Caco-2 (cell line): Measurements from ENCODE around the gene SELPLG. TPM values are rescaled to one million over a fixed set of nuclear protein-coding genes. Genes with fewer than 3 reads are reported as not detected.

ENCODE experiments used
- BruUV-seq: library from RNA; stranded (reverse); fragments of 400-500 nt; replicated peaks from 2 replicates; lab custom pipeline; 2021; lab: Mats Ljungman, UMichigan
- CTCF ChIA-PET: fragments of 300-600 bp; sonication (Branson Sonifier 250); formaldehyde crosslinking; loops from one replicate; lab custom pipeline; 2022; ENCODE audit warnings: antibody characterized with exemption; lab: Charles Lee
- POLR2A ChIA-PET: fragments of 300-600 bp; sonication (Branson Sonifier 250); formaldehyde crosslinking; loops from one replicate; lab custom pipeline; 2022; ENCODE audit warnings: antibody characterized with exemption; lab: Charles Lee
- DNase-seq, 2 experiments: peaks; one replicate each; pipeline versions ENCODE4 v3.0.0 to v3.0.0-alpha.2; 2020 to 2022
- H3K27me3 ChIP-seq: replicated peaks from 2 replicates; pipeline ENCODE4 v1.6.0; 2011; ENCODE audit warnings: low read length; ENCODE audit not compliant: control insufficient read depth, insufficient read depth
- H3K36me3 ChIP-seq: 2 replicates; pipeline ENCODE4 v1.5.1; 2011; ENCODE audit warnings: low read length; ENCODE audit not compliant: control insufficient read depth, insufficient read depth
- H3K4me1 ChIP-seq: fragments of 250-450 bp; sonication (Bioruptor Pico); 2 replicates; pipeline ENCODE4 v1.5.1; 2020; ENCODE audit warnings: mild to moderate bottlenecking
- H3K4me3 ChIP-seq: 2 replicates; pipeline ENCODE4 v1.5.1; 2011; ENCODE audit warnings: low read depth, mild to moderate bottlenecking, control low read depth, low read length
- H3K9me3 ChIP-seq: fragments of 250-450 bp; sonication (Bioruptor Pico); 2 replicates; pipeline ENCODE4 v1.5.1; 2020; ENCODE audit warnings: mild to moderate bottlenecking, moderate library complexity
- H3K27ac Mint-ChIP-seq: one replicate; pipeline ENCODE4 v1.8.0; 2022; ENCODE audit warnings: mixed read lengths; ENCODE audit not compliant: unreplicated experiment
- H3K27me3 Mint-ChIP-seq: one replicate; pipeline ENCODE4 v1.8.0; 2022; ENCODE audit warnings: mixed read lengths; ENCODE audit not compliant: insufficient read depth, unreplicated experiment
- H3K36me3 Mint-ChIP-seq: one replicate; pipeline ENCODE4 v1.8.0; 2022; ENCODE audit warnings: mild to moderate bottlenecking, mixed read lengths; ENCODE audit not compliant: insufficient read depth, unreplicated experiment
- H3K4me1 Mint-ChIP-seq: one replicate; pipeline ENCODE4 v1.8.0; 2022; ENCODE audit warnings: low read depth, mixed read lengths; ENCODE audit not compliant: unreplicated experiment
- H3K4me3 Mint-ChIP-seq: one replicate; pipeline ENCODE4 v1.8.0; 2022; ENCODE audit warnings: mild to moderate bottlenecking, moderate library complexity, mixed read lengths; ENCODE audit not compliant: unreplicated experiment
- H3K9me3 Mint-ChIP-seq: one replicate; pipeline ENCODE4 v1.8.0; 2022; ENCODE audit warnings: mixed read lengths; ENCODE audit not compliant: unreplicated experiment
- intact Hi-C: fragments of 100-400 bp; cut with micrococcal nuclease; formaldehyde crosslinking; loops from one replicate; pipeline ENCODE4 v1.10.0; 2022; ENCODE audit not compliant: unreplicated experiment
- total RNA-seq: library from RNA; stranded (reverse); gene quantifications from 2 replicates; pipeline ENCODE4 v1.2.3, GENCODE V29; 2022
- TF ChIP-seq, protein P1 (sequence below), 2 experiments: fragments of 200-600 bp in 1 of 2; IDR thresholded peaks; 1 replicate in 1 of 2; 2 replicates in 1 of 2; pipeline versions ENCODE4 v1.5.1 to v1.8.0; 2011 to 2022; ENCODE audit warnings: antibody characterized with exemption in 1 of 2, control low read depth in 1 of 2, inconsistent platforms in 1 of 2, low read depth in 1 of 2, low read length in 1 of 2, mild to moderate bottlenecking in 1 of 2, moderate library complexity in 1 of 2; ENCODE audit not compliant: insufficient read depth in 1 of 2, severe bottlenecking in 1 of 2, unreplicated experiment in 1 of 2

Gene SELPLG
- total RNA-seq, 1 experiment from 2014 or later = 0.23 TPM

DNA sequence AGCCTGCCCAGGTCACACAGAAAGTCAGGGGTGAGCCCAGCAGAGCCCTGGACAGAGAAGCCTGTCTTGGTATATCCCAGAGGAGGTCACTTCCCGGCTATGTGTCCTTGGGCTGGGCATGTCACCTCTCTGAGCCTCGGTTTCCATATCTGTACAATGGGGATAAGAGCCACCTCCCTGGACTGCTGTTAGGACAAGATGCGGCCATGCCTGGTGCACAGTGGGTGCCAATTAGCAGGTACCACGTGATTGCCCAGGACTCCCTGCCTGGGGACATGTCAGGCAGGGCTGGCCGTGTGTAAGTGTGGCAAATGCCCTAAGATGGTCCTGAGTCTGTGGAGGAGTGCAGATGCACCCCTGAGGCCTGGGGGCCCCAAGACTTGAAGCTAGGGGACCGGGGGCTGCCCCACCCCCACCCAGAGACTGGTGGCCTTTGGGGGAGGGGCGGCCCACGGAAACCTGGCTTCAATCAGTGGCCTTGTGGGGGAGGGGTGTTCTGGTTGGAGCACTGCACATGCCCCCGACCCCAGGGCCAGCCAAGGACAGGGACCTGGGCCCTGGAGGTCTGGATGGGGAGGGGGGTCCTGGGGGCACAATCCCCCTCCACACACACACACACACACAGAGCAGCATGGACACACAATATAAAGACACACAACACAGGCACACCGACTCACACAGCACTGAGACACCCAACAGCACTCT, 36.7 kb downstream of the SELPLG start:
- H3K27ac Mint-ChIP-seq = no peak overlapping the region
- H3K4me1 Mint-ChIP-seq = no peaks in the 10 kb centered on the region
- Histone ChIP-seq H3K9me3 (no peaks in the 10 kb centered on the region), H3K4me1 (no peaks in the 10 kb centered on the region), H3K27me3 (no peaks in the 10 kb centered on the region), H3K4me3 (no peak overlapping the region), H3K36me3 (no peaks in the 10 kb centered on the region)
- CTCF ChIA-PET = no interaction called here
- intact Hi-C loops = no loop called here
- DNase-seq = no peak
- no peaks in the 10 kb centered on the region for H3K27me3 Mint-ChIP-seq
- no peaks in the 10 kb centered on the region for H3K36me3 Mint-ChIP-seq
- POLR2A ChIA-PET = no interaction called here
- H3K9me3 Mint-ChIP-seq = no peaks in the 10 kb centered on the region
- BruUV-seq = no TSS peak
- TF ChIP-seq, protein P1, sequence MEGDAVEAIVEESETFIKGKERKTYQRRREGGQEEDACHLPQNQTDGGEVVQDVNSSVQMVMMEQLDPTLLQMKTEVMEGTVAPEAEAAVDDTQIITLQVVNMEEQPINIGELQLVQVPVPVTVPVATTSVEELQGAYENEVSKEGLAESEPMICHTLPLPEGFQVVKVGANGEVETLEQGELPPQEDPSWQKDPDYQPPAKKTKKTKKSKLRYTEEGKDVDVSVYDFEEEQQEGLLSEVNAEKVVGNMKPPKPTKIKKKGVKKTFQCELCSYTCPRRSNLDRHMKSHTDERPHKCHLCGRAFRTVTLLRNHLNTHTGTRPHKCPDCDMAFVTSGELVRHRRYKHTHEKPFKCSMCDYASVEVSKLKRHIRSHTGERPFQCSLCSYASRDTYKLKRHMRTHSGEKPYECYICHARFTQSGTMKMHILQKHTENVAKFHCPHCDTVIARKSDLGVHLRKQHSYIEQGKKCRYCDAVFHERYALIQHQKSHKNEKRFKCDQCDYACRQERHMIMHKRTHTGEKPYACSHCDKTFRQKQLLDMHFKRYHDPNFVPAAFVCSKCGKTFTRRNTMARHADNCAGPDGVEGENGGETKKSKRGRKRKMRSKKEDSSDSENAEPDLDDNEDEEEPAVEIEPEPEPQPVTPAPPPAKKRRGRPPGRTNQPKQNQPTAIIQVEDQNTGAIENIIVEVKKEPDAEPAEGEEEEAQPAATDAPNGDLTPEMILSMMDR (IDR thresholded peaks at IDR 0.05; ENCODE audit: insufficient read depth in 1 of 2, low read depth in 1 of 2, low read length in 1 of 2, severe bottlenecking in 1 of 2, unreplicated experiment in 1 of 2) = no peak
- H3K4me3 Mint-ChIP-seq = no peak overlapping the region

DNA sequence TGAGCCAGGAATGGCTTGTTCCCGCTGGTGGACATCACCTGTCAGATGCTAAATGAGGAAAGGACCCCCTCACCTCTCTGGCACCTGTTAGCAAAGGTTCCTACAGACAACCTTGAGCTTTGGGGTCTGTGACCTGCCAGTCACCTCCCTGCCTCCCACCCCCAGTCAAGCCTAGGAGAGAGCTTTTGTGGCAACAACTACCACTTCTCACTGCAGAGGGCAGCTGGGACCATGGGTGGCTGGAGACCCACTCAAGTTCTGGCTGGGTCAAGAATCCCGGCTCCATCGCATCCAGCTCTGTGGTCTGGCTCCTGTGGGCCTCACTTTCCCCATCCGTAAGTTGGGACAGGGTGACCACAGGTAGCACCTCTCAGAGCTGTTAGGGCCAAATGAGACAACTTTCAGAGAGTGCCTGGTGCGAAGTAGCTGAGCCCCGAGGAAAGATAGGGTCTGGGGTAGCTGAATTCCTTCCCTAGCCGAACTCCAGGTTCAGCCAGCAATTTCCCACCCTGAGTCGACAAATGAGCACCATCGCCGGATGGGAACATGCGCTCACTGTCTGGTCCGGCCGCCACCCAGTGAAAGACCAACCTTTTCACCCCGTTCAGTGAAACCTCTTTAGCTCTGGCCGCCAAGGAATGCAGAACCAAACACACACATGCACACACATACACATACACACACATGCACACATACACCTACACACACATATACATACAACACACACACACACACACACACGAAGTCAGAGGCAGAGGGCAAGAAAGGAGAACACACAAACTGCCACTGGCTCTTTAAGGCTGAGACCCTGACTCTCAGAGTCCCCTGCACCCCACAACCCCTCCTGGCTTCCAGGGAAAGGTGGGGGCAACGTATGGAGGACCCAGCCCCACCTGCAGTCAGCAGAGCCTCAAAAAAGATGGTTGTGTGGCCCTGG, 37.7 kb downstream of the SELPLG start:
- no peaks in the 10 kb centered on the region for H3K9me3 ChIP-seq
- no TSS peak for BruUV-seq
- no peaks in the 10 kb centered on the region for H3K27me3 Mint-ChIP-seq
- no peak overlapping the region for H3K27ac Mint-ChIP-seq
- TF ChIP-seq, protein P1 (IDR thresholded peaks at IDR 0.05; ENCODE audit: insufficient read depth in 1 of 2, low read depth in 1 of 2, low read length in 1 of 2, severe bottlenecking in 1 of 2, unreplicated experiment in 1 of 2) = no peak
- no peak overlapping the region for H3K4me3 Mint-ChIP-seq
- H3K36me3 ChIP-seq = no peaks in the 10 kb centered on the region
- DNase-seq = no peak
- CTCF ChIA-PET = no interaction called here
- intact Hi-C loops = no loop called here
- no peaks in the 10 kb centered on the region for H3K27me3 ChIP-seq
- H3K4me3 ChIP-seq = no peak overlapping the region
- POLR2A ChIA-PET = no interaction called here
- no peaks in the 10 kb centered on the region for H3K9me3 Mint-ChIP-seq
- H3K4me1 ChIP-seq = no peaks in the 10 kb centered on the region
- H3K4me1 Mint-ChIP-seq = no peaks in the 10 kb centered on the region
- no peaks in the 10 kb centered on the region for H3K36me3 Mint-ChIP-seq

- no TSS peak for BruUV-seq
Measured at GRCh38 chr12:108594960-108595710, 38.6 kb downstream of the SELPLG start.

More at GRCh38 chr12:108594960-108595710, 38.6 kb downstream of the SELPLG start:
- TF ChIP-seq, protein P1 (IDR thresholded peaks at IDR 0.05; ENCODE audit: insufficient read depth in 1 of 2, low read depth in 1 of 2, low read length in 1 of 2, severe bottlenecking in 1 of 2, unreplicated experiment in 1 of 2) = no peak
- DNase-seq = no peak
- Histone ChIP-seq H3K4me3 (no peak overlapping the region), H3K27me3 (no peaks in the 10 kb centered on the region), H3K4me1 (no peaks in the 10 kb centered on the region), H3K9me3 (no peaks in the 10 kb centered on the region), H3K36me3 (no peaks in the 10 kb centered on the region)
- Mint-ChIP-seq H3K36me3 (no peaks in the 10 kb centered on the region), H3K9me3 (no peaks in the 10 kb centered on the region), H3K27ac (no peak overlapping the region), H3K4me1 (no peaks in the 10 kb centered on the region), H3K4me3 (no peak overlapping the region), H3K27me3 (no peaks in the 10 kb centered on the region)
- POLR2A ChIA-PET = no interaction called here
- CTCF ChIA-PET = no interaction called here
- intact Hi-C loops = no loop called here
